ENCODE measurements around the gene STAG3. TPM values are rescaled to one million over a fixed set of nuclear protein-coding genes. Genes with fewer than 3 reads are reported as not detected.

The STAG3 gene
- total and polyA plus RNA-seq, 2 experiments from 2014 or later, result 4.6 to 4.7 TPM

- TF ChIP-seq REST (IDR thresholded peaks at IDR 0.05; ENCODE audit: unreplicated experiment) (no peak), EZH2phosphoT487 (IDR thresholded peaks at IDR 0.05; ENCODE audit: unreplicated experiment) (no peak), JUNB (IDR thresholded peaks at IDR 0.05; ENCODE audit: unreplicated experiment) (no peak), ZNF462 (CRISPR knock-in tag; IDR thresholded peaks at IDR 0.05) (no peak), STAT1 (IDR thresholded peaks at IDR 0.05; ENCODE audit: unreplicated experiment) (no peak)
Measured at GRCh38 chr7:100132126-100132525, 45.6 kb upstream of the STAG3 start (continued).

- TF ChIP-seq POLR2AphosphoS5 (IDR thresholded peaks at IDR 0.05; ENCODE audit: low read depth), result no peak
- TF ChIP-seq CTCF (conservative IDR thresholded peaks at IDR 0.05; ENCODE audit: low read depth in 2 of 2), result peak; percentile 95 to 99
- Histone ChIP-seq H3K4me3 (no peak overlapping the region), H4K20me1 (replicated peaks; ENCODE audit: insufficient read depth) (no peaks in the 10 kb centered on the region), H3K27me3 (ENCODE audit: insufficient read depth) (peaks cover 18% of the 10 kb centered on the region), H3K36me3 (ENCODE audit: insufficient read depth) (no peaks in the 10 kb centered on the region), H3K79me2 (replicated peaks; ENCODE audit: insufficient read depth) (no peaks in the 10 kb centered on the region), H3F3A (replicated peaks; ENCODE audit: low read depth) (0 out of 2 replicates have a peak, but pooled peaks cover 3% of the 10 kb centered on the region), H3K4me1 (ENCODE audit: insufficient read depth) (peaks cover 4% of the 10 kb centered on the region; the same call in 1 of the 2 replicates), H2AFZ (peak overlapping the region; percentile 80), H3K27ac (ENCODE audit: low read depth) (no peak overlapping the region), H3K4me2 (no peak overlapping the region), H3K9me2 (ENCODE audit: insufficient read depth) (no peaks in the 10 kb centered on the region)
- Mint-ChIP-seq H3K9me3 (no peaks in the 10 kb centered on the region), H3K4me1 (peaks cover 11% of the 10 kb centered on the region), H3K27me3 (ENCODE audit: insufficient read depth, low read depth, poor library complexity) (peaks cover 13% of the 10 kb centered on the region), H3K27ac (no peak overlapping the region), H3K36me3 (ENCODE audit: low read depth) (no peaks in the 10 kb centered on the region), H3K4me3 (no peak overlapping the region; the same call in 2 of the 3 replicates)
- DNase-seq (ENCODE audit: low spot score), result peak; percentile 89
- ATAC-seq, result peak; percentile 82
Measured at GRCh38 chr7:100132697-100133151, 45.0 kb upstream of the STAG3 start.

All from GM23338 (cell line).